ENCODE data around the gene MICB.
"Not testable (repeated sequence)": the region's sequence is repeated elsewhere in the genome, so short reads cannot be mapped to it uniquely, and the experiment has no call there.

Gene MICB

GRCh38 chr6:31497531-31498476 lies at the start of gene MICB:
TSS of gene MICB (plus strand) at chr6:31498145. CDS start at chr6:31498194, 49 bp downstream.
- DNase-seq (ENCODE audit: low spot score), result peak; percentile 54

- DNase-seq (ENCODE audit: low spot score), result no peak
These were observed 47.2 kb upstream of the MICB start for GRCh38 chr6:31450751-31451150.

- no peak for DNase-seq (ENCODE audit: low spot score)
These were observed 45.1 kb upstream of the MICB start for GRCh38 chr6:31452859-31453258.

- DNase-seq (ENCODE audit: low spot score), result no peak
These were observed 44.7 kb upstream of the MICB start for GRCh38 chr6:31453259-31453658.

GRCh38 chr6:31459864-31460263 lies 38.1 kb upstream of the MICB start:
- DNase-seq (ENCODE audit: low spot score), result not testable (repeated sequence)

DNA sequence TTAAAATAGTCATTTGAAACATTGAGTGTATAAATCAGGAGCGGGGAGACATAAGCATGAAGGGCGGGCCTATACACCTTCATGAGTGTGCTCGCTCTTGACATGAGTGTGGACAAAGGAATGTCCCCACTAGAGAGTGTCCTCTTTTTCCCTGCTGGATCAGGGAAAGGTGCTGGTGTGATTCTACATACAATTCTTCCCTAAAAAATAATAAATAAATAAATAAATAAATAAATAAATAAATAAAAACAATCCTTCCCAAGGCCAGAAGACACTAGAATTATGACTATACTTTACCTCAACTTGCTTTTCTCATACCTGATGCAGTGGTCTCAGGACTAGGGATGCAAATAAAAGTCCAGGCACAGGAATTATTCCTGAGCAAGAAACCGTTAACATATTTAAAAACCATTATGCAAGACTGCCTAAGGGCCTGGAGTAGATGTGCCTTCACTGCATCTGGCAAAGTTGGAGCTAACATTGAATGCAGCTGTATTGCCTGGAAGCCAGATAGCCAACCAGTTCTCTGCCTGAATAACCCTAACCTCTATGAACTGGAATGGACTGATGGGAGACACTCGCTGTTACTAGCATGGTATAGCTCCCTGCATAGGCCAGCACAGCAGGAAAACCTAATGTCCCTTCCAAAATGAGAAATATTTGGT lies 37.5 kb upstream of the MICB start:
- DNase-seq (ENCODE audit: low spot score), result no peak

GRCh38 chr6:31462026-31462963 lies 35.6 kb upstream of the MICB start:
- no peak for DNase-seq (ENCODE audit: low spot score)

DNA sequence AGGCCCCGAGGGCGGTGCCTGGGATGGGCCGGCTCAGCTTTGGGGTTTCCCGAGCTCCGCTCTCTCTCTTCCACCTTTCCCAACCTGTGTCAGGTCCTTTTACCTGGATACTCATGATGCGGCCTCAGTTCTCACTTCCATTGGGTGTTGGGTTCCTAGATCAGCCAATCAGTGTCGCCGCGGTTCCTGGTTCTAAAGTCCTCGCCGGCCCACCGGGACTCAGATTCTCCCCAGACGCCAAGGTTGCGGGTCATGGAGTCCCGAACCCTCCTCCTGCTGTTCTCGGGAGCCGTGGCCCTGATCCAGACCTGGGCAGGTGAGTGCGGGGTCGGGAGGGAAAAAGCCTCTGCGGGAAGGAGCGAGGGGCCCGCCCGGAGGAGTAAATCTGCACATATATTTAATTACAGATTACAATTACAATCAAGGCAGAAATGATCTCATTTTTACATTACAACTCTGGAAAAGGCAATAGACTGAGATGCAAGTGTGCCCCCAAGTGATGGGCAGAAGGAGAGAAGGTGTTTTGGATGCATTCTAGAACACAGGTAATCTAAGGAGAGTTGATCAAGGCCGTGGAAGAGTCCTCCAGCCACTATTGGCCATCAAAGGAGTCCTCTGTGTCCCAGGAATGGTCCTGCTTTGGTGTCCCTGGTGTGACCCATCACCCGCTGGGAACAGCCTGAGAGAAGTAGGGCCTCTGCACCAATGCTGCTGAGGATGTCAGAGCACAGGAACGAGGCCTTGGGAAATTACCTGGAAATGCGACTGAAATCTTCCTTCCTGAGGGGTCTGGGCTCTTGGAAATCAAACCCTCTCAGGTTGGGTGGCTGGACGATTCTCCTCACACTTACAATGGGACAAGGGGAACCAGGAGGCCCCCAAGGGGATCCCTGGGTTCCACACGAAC lies 34.7 kb upstream of the MICB start:
- peak; percentile 25 for DNase-seq (ENCODE audit: low spot score)

DNA sequence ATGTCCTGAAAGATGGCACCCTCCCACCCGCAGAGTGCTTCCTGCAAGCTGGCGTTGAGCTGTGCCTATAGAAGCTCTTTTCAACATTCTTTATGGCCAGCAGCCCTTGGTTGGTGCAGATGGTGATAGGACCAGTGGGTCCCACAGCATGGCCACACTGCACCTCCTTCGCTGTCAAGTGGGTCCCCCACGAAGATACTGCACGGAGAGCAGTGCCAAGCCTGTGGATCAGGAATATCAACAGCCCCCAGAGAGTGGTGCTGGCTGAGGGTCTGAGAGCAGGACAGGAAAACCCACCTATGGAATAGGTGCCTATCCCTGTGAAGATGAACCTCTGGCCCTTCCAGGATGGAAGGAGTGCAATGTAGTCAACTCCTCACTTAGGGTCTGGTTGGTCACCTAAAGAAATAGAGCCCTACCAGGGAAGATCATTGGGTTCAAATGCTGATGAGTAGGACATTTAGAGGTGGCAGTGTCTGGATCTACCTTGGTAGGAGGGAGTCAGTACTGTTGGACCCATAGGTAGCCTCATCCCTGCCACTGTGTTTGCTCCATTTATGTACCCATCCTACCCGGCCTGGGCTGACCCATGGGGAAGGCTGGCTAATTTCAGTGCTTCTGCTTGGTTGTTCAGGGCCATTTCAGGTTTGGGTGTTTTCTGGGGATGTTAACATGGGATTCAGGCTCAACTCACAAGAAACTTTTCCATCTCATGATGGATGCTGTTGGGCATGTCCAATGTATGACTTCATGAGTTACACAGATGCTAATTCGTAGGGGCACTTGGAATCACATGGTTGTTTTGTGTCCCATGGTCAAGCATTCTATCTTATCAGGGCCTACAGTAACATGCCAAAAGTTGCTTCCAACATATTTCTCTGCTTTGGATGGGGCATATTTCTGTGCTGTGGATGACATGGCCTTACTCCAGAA lies 33.4 kb upstream of the MICB start:
- no peak for DNase-seq (ENCODE audit: low spot score)

- no peak for DNase-seq (ENCODE audit: low spot score)
These were observed 32.8 kb upstream of the MICB start for GRCh38 chr6:31465185-31465536.

DNA sequence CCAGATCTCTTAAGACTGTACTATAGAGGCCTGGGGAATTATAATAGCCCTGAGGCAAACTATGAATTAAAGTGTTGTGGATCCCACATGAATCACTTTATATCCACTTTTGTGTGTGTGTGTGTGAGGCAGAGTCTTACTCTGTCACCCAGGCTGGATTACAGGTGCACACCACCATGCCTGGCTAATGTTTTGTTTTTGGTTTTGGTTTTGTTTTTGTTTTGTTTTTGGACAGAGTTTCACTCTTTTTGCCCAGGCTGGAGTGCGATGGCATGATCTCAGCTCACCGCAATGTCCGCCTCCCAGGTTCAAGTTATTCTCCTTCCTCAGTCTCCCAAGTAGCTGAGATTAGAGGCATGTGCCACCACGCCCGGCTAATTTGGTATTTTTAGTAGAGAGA lies 32.2 kb upstream of the MICB start:
- no peak for DNase-seq (ENCODE audit: low spot score)

- no peak for DNase-seq (ENCODE audit: low spot score)
These were observed 31.5 kb upstream of the MICB start for GRCh38 chr6:31466466-31466865.

- DNase-seq (ENCODE audit: low spot score), result no peak
These were observed 30.8 kb upstream of the MICB start for GRCh38 chr6:31467151-31467550.

- no peak for DNase-seq (ENCODE audit: low spot score)
These were observed 29.6 kb upstream of the MICB start for GRCh38 chr6:31468311-31468710.

- DNase-seq (ENCODE audit: low spot score), result no peak
These were observed 27.1 kb upstream of the MICB start for GRCh38 chr6:31470801-31471200.

- DNase-seq (ENCODE audit: low spot score), result no peak
These were observed 26.2 kb upstream of the MICB start for GRCh38 chr6:31471711-31472110.

- DNase-seq (ENCODE audit: low spot score), result no peak
These were observed 25.7 kb upstream of the MICB start for GRCh38 chr6:31472259-31472658.

DNA sequence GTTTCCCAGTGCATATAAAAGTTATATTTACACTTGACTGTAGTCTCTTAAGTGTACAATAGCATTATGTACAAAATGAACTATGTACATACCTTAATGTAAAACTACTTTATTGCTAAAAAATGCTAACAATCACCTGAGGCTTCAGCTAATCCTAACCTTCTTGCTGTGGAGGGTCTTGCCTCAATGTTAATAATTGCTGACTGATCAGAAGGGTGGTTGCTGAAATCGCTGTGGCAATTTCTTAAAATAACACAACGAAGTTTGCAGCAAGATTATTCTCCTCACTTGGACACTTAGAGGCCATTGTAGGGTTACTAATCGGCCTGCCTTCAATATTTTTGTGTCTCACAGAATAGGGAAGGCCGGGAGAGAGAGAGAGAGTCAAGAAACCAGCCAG lies 24.7 kb upstream of the MICB start:
- no peak for DNase-seq (ENCODE audit: low spot score)

DNA sequence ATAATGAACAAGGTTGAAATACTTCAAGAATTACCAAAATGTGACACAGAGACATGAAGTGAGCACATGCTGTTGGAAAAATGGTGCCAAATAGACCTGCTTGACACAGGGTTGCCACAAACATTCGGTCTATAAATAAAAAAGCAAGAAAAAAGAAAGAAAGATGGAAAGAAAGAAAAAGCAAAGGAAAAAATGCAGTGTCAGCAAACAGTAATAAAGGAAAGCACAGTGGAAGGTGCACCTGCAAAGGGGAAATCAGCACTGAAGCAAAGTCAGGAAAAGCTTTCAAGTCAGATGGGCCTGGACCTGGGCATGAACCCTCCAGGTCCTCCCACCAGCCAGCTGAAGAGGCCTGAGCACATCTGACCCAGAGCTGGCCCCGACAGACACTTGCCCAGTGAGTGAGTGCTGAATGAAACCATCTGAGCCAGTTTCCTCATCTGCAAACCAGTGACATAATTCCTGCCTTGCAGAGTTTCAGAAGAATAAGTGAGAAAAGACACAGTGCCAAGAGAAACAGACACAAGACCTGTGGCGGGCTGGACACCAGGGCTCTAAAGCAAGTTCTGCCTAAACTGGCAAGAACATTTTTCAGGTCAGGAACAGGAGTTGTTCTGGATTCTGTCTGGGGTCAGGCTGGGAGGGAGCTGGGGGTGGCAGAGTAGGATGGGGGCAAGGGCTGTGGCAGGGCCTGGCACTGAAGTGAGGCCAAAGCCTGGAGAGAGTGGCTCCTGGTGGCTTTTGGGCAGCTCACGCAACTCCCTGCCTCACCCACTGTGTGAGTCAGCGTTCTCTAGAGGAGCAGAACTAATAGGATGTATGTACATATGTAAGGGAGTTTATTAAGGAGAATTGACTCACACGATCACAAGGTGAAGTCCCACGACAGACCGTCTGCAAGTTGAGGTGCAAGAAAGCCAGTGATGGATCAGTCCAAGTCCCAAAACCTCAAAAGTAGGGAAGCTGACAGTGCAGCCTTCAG lies 23.9 kb upstream of the MICB start:
- no peak for DNase-seq (ENCODE audit: low spot score)

Measured in HuH-7.5 (cell line).